HepG2 (cell line): ENCODE measurements around the gene CBLC.

Experiments
- CBFB ChIP-seq: sonication (generic); formaldehyde crosslinking; IDR thresholded peaks from 2 replicates; pipeline ENCODE4 v1.4.0; 2020; ENCODE audit warnings: missing genetic modification reagents
- EZH2 ChIP-seq: conservative IDR thresholded peaks from 2 replicates; pipeline ENCODE4 v1.6.1; 2012; ENCODE audit warnings: mild to moderate bottlenecking, low read depth, low read length, moderate library complexity
- GLI4 ChIP-seq: sonication (generic); formaldehyde crosslinking; IDR thresholded peaks from 2 replicates; pipeline ENCODE4 v1.5.1; 2020; ENCODE audit warnings: missing genetic modification reagents, mild to moderate bottlenecking, moderate library complexity, borderline replicate concordance
- PAWR ChIP-seq: sonication (generic); formaldehyde crosslinking; IDR thresholded peaks from 2 replicates; pipeline ENCODE4 v1.4.0; 2020; ENCODE audit warnings: missing genetic modification reagents, mild to moderate bottlenecking, borderline replicate concordance
- POLR2A ChIP-seq, 2 experiments: IDR thresholded peaks; 2 replicates each; pipeline ENCODE4 v1.6.1; 2011; ENCODE audit warnings: low read depth in 2 of 2, low read length in 2 of 2, mild to moderate bottlenecking in 1 of 2, moderate library complexity in 1 of 2; ENCODE audit not compliant: insufficient read depth in 1 of 2
- RAD51 ChIP-seq: fragments of 450-650 bp; IDR thresholded peaks from 2 replicates; pipeline ENCODE4 v1.6.1; 2016; ENCODE audit warnings: borderline replicate concordance
- RBM39 ChIP-seq: fragments of 200-400 bp; formaldehyde crosslinking; IDR thresholded peaks from one replicate; pipeline ENCODE4 v1.6.1; 2018; ENCODE audit warnings: antibody characterized with exemption, mild to moderate bottlenecking, low read depth, low read length; ENCODE audit not compliant: poor library complexity, severe bottlenecking
- ZNF644 ChIP-seq: IDR thresholded peaks from 2 replicates; pipeline ENCODE4 v1.6.1; 2016; ENCODE audit warnings: low read depth
- TF ChIP-seq, protein P1 (sequence below): sonication (generic); formaldehyde crosslinking; IDR thresholded peaks from 2 replicates; pipeline ENCODE4 v1.5.0; 2020; ENCODE audit warnings: mild to moderate bottlenecking, missing genetic modification reagents
- TF ChIP-seq, protein P2 (sequence below), 2 experiments: sonication (generic) in 1 of 2; formaldehyde crosslinking in 1 of 2; IDR thresholded peaks; 2 replicates each; pipeline versions ENCODE4 v1.4.0 to v1.6.1; 2018 to 2020; ENCODE audit warnings: missing genetic modification reagents in 2 of 2, borderline replicate concordance in 1 of 2, low read depth in 1 of 2, mild to moderate bottlenecking in 1 of 2, missing biosample characterization in 1 of 2
- TF ChIP-seq, protein P3 (sequence below): IDR thresholded peaks from 2 replicates; pipeline ENCODE4 v1.6.1; 2016; ENCODE audit warnings: low read depth, missing genetic modification reagents, missing compliant biosample characterization
- TF ChIP-seq, protein P4 (sequence below): IDR thresholded peaks from 2 replicates; pipeline ENCODE4 v1.6.1; 2012; ENCODE audit warnings: inconsistent platforms
- TF ChIP-seq, protein P5 (sequence below): sonication (generic); formaldehyde crosslinking; IDR thresholded peaks from 2 replicates; pipeline ENCODE4 v1.8.1; 2023; ENCODE audit warnings: mild to moderate bottlenecking, missing genetic modification reagents

DNA sequence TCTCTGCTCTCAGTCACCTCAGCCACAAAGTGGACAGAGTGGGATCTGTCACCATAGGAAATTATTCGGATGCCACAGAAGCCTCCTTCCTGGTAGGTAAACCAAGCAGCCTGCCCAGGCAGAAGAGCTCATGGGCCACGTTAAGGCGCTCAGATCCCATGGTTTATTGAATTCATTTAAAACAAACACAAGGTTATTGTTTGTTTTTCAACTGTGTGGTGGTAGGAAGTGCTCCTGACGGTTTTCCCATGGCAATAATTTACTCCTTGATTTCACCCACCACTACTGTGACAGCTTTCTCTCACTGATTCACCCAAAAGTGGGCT is 45.6 kb downstream of the CBLC start:
- TF ChIP-seq EZH2 = no peak
- no peak for TF ChIP-seq CBFB (CRISPR knock-in tag)
- TF ChIP-seq PAWR (CRISPR knock-in tag) = no peak
- TF ChIP-seq, protein P1, sequence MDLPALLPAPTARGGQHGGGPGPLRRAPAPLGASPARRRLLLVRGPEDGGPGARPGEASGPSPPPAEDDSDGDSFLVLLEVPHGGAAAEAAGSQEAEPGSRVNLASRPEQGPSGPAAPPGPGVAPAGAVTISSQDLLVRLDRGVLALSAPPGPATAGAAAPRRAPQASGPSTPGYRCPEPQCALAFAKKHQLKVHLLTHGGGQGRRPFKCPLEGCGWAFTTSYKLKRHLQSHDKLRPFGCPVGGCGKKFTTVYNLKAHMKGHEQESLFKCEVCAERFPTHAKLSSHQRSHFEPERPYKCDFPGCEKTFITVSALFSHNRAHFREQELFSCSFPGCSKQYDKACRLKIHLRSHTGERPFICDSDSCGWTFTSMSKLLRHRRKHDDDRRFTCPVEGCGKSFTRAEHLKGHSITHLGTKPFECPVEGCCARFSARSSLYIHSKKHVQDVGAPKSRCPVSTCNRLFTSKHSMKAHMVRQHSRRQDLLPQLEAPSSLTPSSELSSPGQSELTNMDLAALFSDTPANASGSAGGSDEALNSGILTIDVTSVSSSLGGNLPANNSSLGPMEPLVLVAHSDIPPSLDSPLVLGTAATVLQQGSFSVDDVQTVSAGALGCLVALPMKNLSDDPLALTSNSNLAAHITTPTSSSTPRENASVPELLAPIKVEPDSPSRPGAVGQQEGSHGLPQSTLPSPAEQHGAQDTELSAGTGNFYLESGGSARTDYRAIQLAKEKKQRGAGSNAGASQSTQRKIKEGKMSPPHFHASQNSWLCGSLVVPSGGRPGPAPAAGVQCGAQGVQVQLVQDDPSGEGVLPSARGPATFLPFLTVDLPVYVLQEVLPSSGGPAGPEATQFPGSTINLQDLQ (CRISPR knock-in tag) = no peak
- TF ChIP-seq, protein P2, sequence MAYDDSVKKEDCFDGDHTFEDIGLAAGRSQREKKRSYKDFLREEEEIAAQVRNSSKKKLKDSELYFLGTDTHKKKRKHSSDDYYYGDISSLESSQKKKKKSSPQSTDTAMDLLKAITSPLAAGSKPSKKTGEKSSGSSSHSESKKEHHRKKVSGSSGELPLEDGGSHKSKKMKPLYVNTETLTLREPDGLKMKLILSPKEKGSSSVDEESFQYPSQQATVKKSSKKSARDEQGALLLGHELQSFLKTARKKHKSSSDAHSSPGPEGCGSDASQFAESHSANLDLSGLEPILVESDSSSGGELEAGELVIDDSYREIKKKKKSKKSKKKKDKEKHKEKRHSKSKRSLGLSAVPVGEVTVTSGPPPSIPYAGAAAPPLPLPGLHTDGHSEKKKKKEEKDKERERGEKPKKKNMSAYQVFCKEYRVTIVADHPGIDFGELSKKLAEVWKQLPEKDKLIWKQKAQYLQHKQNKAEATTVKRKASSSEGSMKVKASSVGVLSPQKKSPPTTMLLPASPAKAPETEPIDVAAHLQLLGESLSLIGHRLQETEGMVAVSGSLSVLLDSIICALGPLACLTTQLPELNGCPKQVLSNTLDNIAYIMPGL (CRISPR knock-in tag; IDR thresholded peaks at IDR 0.05; ENCODE audit: borderline replicate concordance in 1 of 2, low read depth in 1 of 2) = no peak
- no peak for TF ChIP-seq POLR2A (IDR thresholded peaks at IDR 0.05; ENCODE audit: insufficient read depth in 1 of 2, low read depth in 2 of 2, low read length in 2 of 2)
- no peak for TF ChIP-seq GLI4
- TF ChIP-seq, protein P3, sequence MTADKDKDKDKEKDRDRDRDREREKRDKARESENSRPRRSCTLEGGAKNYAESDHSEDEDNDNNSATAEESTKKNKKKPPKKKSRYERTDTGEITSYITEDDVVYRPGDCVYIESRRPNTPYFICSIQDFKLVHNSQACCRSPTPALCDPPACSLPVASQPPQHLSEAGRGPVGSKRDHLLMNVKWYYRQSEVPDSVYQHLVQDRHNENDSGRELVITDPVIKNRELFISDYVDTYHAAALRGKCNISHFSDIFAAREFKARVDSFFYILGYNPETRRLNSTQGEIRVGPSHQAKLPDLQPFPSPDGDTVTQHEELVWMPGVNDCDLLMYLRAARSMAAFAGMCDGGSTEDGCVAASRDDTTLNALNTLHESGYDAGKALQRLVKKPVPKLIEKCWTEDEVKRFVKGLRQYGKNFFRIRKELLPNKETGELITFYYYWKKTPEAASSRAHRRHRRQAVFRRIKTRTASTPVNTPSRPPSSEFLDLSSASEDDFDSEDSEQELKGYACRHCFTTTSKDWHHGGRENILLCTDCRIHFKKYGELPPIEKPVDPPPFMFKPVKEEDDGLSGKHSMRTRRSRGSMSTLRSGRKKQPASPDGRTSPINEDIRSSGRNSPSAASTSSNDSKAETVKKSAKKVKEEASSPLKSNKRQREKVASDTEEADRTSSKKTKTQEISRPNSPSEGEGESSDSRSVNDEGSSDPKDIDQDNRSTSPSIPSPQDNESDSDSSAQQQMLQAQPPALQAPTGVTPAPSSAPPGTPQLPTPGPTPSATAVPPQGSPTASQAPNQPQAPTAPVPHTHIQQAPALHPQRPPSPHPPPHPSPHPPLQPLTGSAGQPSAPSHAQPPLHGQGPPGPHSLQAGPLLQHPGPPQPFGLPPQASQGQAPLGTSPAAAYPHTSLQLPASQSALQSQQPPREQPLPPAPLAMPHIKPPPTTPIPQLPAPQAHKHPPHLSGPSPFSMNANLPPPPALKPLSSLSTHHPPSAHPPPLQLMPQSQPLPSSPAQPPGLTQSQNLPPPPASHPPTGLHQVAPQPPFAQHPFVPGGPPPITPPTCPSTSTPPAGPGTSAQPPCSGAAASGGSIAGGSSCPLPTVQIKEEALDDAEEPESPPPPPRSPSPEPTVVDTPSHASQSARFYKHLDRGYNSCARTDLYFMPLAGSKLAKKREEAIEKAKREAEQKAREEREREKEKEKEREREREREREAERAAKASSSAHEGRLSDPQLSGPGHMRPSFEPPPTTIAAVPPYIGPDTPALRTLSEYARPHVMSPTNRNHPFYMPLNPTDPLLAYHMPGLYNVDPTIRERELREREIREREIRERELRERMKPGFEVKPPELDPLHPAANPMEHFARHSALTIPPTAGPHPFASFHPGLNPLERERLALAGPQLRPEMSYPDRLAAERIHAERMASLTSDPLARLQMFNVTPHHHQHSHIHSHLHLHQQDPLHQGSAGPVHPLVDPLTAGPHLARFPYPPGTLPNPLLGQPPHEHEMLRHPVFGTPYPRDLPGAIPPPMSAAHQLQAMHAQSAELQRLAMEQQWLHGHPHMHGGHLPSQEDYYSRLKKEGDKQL (CRISPR knock-in tag) = no peak
- TF ChIP-seq, protein P4, sequence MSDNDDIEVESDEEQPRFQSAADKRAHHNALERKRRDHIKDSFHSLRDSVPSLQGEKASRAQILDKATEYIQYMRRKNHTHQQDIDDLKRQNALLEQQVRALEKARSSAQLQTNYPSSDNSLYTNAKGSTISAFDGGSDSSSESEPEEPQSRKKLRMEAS = no peak
- no peak for TF ChIP-seq ZNF644 (CRISPR knock-in tag)
- TF ChIP-seq RBM39 = no peak
- TF ChIP-seq, protein P5, sequence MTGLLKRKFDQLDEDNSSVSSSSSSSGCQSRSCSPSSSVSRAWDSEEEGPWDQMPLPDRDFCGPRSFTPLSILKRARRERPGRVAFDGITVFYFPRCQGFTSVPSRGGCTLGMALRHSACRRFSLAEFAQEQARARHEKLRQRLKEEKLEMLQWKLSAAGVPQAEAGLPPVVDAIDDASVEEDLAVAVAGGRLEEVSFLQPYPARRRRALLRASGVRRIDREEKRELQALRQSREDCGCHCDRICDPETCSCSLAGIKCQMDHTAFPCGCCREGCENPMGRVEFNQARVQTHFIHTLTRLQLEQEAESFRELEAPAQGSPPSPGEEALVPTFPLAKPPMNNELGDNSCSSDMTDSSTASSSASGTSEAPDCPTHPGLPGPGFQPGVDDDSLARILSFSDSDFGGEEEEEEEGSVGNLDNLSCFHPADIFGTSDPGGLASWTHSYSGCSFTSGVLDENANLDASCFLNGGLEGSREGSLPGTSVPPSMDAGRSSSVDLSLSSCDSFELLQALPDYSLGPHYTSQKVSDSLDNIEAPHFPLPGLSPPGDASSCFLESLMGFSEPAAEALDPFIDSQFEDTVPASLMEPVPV (CRISPR knock-in tag) = no peak
- TF ChIP-seq RAD51 = no peak
